Medulla oblongata (tissue), 1 donor: Measurements from ENCODE around the gene JAML.

Experiments
- DNase-seq: peaks from one replicate; pipeline ENCODE4 v3.0.0-alpha.2; 2015; ENCODE audit errors: extremely low spot score

JAML gene

DNA sequence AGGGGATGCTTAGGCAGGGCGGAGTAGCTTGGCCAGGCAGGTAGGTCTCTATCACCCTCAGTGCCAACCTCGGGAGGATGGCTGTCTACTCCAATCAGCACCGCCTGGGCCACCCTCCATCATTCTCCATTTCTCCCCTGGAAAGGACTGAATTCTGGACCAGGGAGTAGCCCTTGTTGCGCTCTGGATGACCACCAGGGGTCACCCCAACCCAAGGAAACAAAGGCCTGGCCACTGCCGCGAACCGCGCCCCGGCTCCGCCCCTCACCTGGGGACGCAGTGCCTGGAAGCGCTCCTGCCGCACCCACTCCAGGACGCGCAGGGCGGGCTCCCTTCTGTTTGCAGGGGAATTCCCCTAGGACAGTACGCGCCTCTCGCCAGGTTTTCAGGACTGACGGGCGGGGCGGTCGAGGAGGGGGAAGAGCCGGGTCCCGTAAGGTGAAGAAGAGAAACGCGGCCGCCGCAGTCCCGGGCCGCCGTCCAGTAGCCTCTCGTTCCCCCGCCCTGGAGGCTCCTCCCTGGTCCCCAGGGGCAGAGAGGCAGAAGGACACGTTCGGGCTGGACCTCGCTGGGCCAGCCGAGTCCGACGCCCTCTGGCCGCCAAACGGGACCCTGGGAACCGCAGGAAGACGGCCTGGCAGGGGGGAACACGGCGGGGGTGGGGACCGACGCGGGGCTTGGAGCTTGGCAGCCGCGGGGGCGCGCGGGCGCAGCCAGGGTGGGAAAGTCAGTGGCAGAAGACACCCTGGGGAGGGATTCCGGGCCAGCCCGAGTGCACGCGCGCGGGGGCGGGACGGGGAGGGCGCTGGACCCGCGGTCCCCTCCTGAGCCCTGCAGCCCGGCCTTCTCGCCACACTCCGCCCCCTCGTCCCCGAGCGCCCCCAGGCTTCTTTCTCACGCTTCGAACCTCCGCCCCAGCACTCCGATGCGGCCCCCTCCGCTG is 79.3 kb downstream of the JAML start:
- DNase-seq, result peak; percentile 85

DNA sequence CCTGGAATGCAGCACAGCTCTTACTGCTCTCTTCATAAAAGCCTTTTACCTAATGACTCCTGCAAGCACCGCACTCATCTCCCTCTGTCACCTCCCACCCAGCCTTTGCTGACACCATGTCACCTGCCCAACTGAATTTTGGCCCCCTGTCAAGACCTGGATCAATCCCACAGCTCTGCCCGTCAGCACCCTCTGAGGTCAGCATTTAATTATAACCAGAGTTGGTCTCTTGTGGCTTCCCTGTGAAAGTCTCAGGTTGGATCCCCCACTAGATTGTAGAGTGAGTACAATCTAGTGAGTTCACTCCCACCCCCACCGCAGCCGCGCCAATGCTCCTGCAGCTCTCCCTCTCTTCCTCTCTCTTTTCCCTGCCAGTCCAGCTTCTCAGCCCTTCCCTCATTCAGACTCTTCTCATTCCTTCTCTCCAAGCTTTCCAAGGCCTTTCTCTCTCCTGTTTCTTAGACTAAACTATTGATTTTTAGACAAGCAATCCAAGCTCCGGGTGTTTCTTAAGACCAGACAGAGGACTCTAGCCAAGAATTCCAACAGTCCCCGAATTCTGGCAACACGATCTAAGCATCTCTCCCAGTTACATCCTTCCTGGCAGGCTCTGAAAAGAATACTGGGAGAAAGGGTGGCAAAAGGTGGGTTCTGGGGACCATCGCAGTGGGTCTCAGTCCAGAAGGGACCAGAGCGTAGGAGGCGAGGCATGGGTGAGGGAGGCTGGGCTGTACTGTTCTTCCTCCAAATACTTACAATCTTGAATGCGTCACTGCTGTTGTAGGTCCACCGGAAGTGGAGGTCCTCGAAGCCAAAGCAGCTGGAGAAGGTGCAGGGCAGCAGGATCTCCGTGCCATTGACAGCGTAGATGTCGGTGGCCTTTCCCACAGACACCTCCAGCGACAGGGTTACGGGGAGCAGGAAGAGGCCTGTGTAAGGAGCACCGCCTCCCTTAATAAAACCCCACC is 80.2 kb downstream of the JAML start:
- DNase-seq, result no peak
